ENCODE results near the gene F8. TPM values are rescaled to one million over a fixed set of nuclear protein-coding genes. Genes with fewer than 3 reads are reported as not detected.

F8 gene
- total and polyA plus RNA-seq, 2 donors (not counting 1 experiment from before 2014, with no cell fraction given) = 4.5 to 7.9 TPM

DNA sequence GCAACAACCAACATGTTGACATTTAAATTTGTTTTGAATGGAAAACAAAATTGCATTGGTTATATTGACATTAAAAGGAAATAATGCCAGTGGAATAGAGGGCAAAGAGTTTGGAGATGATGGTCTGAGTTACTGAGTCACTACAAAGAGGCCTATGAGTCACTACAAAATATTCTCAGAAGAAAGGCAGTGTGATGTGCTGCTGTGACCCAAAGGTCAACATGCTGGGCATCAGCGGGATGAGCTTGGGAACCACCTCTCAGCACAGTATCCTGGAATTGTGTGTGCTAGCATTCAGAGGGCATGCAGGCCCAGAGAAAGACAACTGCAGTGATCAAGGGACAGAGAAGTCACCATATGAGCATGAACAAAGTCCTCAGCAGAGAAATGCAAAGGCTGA lies 45.6 kb upstream of the F8 start:
- Histone ChIP-seq H3K27me3 (ENCODE audit: control insufficient read depth, insufficient read depth, low read length) (no peaks in the 10 kb centered on the region), H3K9ac (ENCODE audit: insufficient read depth, low read length) (no peak overlapping the region), H3K4me1 (ENCODE audit: control insufficient read depth, extremely low read depth, insufficient read depth, low read length) (peaks cover 8% of the 10 kb centered on the region), H3K4me3 (replicated peaks in 1 of 4; ENCODE audit: control extremely low read depth in 1 of 4, insufficient read depth in 1 of 4, low read depth in 3 of 4, low read length in 4 of 4) (no peak overlapping the region), H2AFZ (ENCODE audit: low read length) (no peak overlapping the region), H3K79me2 (ENCODE audit: control insufficient read depth, insufficient read depth, low read length) (peaks cover 19% of the 10 kb centered on the region), H3K27ac (ENCODE audit: insufficient read depth, low read length) (peak overlapping the region; percentile 38), H4K20me1 (ENCODE audit: control insufficient read depth, extremely low read depth, insufficient read depth, low read length) (no peaks in the 10 kb centered on the region), H3K36me3 (ENCODE audit: control insufficient read depth, insufficient read depth, low read length) (no peaks in the 10 kb centered on the region), H3K4me2 (ENCODE audit: extremely low read depth, insufficient read depth, low read length) (peak overlapping the region; percentile 15), H3K9me3 (ENCODE audit: control insufficient read depth, insufficient read depth, low read depth, low read length) (no peaks in the 10 kb centered on the region)
- peak; percentile 63 to 64 for DNase-seq (ENCODE audit: low read depth in 2 of 2)
- TF ChIP-seq EZH2 (IDR thresholded peaks at IDR 0.05; ENCODE audit: low read length, missing control alignments) = no peak
- TF ChIP-seq, protein P1, sequence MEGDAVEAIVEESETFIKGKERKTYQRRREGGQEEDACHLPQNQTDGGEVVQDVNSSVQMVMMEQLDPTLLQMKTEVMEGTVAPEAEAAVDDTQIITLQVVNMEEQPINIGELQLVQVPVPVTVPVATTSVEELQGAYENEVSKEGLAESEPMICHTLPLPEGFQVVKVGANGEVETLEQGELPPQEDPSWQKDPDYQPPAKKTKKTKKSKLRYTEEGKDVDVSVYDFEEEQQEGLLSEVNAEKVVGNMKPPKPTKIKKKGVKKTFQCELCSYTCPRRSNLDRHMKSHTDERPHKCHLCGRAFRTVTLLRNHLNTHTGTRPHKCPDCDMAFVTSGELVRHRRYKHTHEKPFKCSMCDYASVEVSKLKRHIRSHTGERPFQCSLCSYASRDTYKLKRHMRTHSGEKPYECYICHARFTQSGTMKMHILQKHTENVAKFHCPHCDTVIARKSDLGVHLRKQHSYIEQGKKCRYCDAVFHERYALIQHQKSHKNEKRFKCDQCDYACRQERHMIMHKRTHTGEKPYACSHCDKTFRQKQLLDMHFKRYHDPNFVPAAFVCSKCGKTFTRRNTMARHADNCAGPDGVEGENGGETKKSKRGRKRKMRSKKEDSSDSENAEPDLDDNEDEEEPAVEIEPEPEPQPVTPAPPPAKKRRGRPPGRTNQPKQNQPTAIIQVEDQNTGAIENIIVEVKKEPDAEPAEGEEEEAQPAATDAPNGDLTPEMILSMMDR (conservative IDR thresholded peaks at IDR 0.05 in 1 of 2, IDR thresholded peaks at IDR 0.05 in 1 of 2; ENCODE audit: low read depth in 1 of 2, low read length in 2 of 2) = no peak

DNA sequence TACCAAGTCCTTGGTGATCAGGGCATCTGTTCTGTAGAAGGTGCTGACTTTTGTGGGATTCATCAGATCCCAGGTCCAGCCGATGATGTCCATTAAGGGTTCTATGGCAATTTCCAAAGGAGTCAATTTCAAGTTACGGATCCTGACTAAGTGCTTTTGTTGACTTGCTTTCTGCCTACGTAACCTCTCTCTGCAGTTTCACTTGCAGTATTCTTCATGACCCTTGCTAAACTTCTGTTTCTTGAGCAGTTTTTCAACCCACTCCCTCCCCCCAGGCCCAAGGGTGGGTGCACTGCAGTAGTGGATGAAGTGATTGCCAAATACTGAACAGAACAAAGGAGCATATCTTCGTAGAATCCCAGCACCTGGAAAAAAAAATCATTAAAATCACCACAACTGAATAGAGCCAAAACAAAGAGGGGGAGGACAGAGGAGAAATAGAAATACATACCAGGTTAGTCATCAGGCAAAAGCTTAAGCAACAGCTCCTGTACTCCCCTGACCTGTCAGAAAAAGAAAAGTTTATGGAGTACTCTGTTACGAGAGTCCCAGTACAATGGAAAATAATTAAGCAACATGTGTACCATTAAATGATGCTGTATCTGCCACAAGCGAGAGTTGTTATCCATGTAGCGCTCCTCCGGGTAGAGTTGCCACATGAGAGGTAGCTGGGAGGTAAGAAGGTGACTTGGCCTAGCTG lies 42.7 kb upstream of the F8 start:
- no peak overlapping the region for H3K4me2 ChIP-seq (ENCODE audit: extremely low read depth, insufficient read depth, low read length)
- H3K4me3 ChIP-seq (replicated peaks in 1 of 4; ENCODE audit: control extremely low read depth in 1 of 4, insufficient read depth in 1 of 4, low read depth in 3 of 4, low read length in 4 of 4) = no peak overlapping the region
- H3K9ac ChIP-seq (ENCODE audit: insufficient read depth, low read length) = no peak overlapping the region
- H3K27me3 ChIP-seq (ENCODE audit: control insufficient read depth, insufficient read depth, low read length) = no peaks in the 10 kb centered on the region
- H3K79me2 ChIP-seq (ENCODE audit: control insufficient read depth, insufficient read depth, low read length) = peaks cover 7% of the 10 kb centered on the region
- H3K4me1 ChIP-seq (ENCODE audit: control insufficient read depth, extremely low read depth, insufficient read depth, low read length) = peaks cover 7% of the 10 kb centered on the region
- H3K36me3 ChIP-seq (ENCODE audit: control insufficient read depth, insufficient read depth, low read length) = no peaks in the 10 kb centered on the region
- no peaks in the 10 kb centered on the region for H3K9me3 ChIP-seq (ENCODE audit: control insufficient read depth, insufficient read depth, low read depth, low read length)
- H2AFZ ChIP-seq (ENCODE audit: low read length) = no peak overlapping the region
- peak; percentile 36 to 71 for DNase-seq (ENCODE audit: low read depth in 2 of 2)
- H4K20me1 ChIP-seq (ENCODE audit: control insufficient read depth, extremely low read depth, insufficient read depth, low read length) = no peaks in the 10 kb centered on the region
- TF ChIP-seq EZH2 (IDR thresholded peaks at IDR 0.05; ENCODE audit: low read length, missing control alignments) = no peak
- TF ChIP-seq, protein P1 (conservative IDR thresholded peaks at IDR 0.05 in 1 of 2, IDR thresholded peaks at IDR 0.05 in 1 of 2; ENCODE audit: low read depth in 1 of 2, low read length in 2 of 2) = no peak
- no peak overlapping the region for H3K27ac ChIP-seq (ENCODE audit: insufficient read depth, low read length)

DNA sequence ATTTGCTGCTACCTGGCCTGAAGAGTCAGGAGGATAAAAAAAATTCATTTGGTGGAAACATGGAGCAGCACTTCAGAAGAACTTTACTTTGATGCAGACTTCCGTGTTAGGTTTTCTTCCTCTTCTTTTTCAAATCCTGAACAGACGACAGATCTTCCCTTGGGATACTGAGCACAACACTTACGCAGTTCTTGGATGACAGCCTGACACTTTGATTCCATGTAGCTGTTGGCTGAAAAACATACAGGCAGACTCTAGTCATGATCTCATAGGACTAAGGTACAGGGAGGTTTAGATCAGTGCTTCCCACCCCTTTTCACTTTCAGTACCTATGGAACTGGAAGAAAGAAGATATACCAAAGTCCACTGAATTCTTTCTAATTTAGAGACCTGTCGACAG lies 39.2 kb upstream of the F8 start:
- Histone ChIP-seq H3K27ac (ENCODE audit: insufficient read depth, low read length) (no peak overlapping the region), H3K4me1 (ENCODE audit: control insufficient read depth, extremely low read depth, insufficient read depth, low read length) (peaks cover 9% of the 10 kb centered on the region), H3K79me2 (ENCODE audit: control insufficient read depth, insufficient read depth, low read length) (no peaks in the 10 kb centered on the region), H3K4me3 (replicated peaks in 1 of 4; ENCODE audit: control extremely low read depth in 1 of 4, insufficient read depth in 1 of 4, low read depth in 3 of 4, low read length in 4 of 4) (no peak overlapping the region), H3K36me3 (ENCODE audit: control insufficient read depth, insufficient read depth, low read length) (no peaks in the 10 kb centered on the region), H3K27me3 (ENCODE audit: control insufficient read depth, insufficient read depth, low read length) (no peaks in the 10 kb centered on the region), H2AFZ (ENCODE audit: low read length) (no peak overlapping the region), H3K9ac (ENCODE audit: insufficient read depth, low read length) (no peak overlapping the region), H4K20me1 (ENCODE audit: control insufficient read depth, extremely low read depth, insufficient read depth, low read length) (no peaks in the 10 kb centered on the region), H3K9me3 (ENCODE audit: control insufficient read depth, insufficient read depth, low read depth, low read length) (no peaks in the 10 kb centered on the region), H3K4me2 (ENCODE audit: extremely low read depth, insufficient read depth, low read length) (no peak overlapping the region)
- DNase-seq (ENCODE audit: low read depth in 2 of 2) = no peak
- TF ChIP-seq EZH2 (IDR thresholded peaks at IDR 0.05; ENCODE audit: low read length, missing control alignments) = no peak
- TF ChIP-seq, protein P1 (conservative IDR thresholded peaks at IDR 0.05 in 1 of 2, IDR thresholded peaks at IDR 0.05 in 1 of 2; ENCODE audit: low read depth in 1 of 2, low read length in 2 of 2) = no peak
